Measurements from ENCODE around the gene SYNE4.
"Not testable (repeated sequence)": the region's sequence is repeated elsewhere in the genome, so short reads cannot be mapped to it uniquely, and the experiment has no call there.

SYNE4 gene

GRCh38 chr19:35987571-35987896 is 21.1 kb downstream of the SYNE4 start:
- no peak for DNase-seq

GRCh38 chr19:35986664-35987570 is 21.7 kb downstream of the SYNE4 start:
- no peak for DNase-seq

- no peak for DNase-seq
Observed at GRCh38 chr19:35986111-35986510, 22.5 kb downstream of the SYNE4 start.

GRCh38 chr19:35983177-35983576 is 25.4 kb downstream of the SYNE4 start:
- no peak for DNase-seq

- not testable (repeated sequence) for DNase-seq
Observed at GRCh38 chr19:35980997-35981396, 27.6 kb downstream of the SYNE4 start.

- DNase-seq = no peak
Observed at GRCh38 chr19:35978832-35979365, 29.7 kb downstream of the SYNE4 start.

GRCh38 chr19:35978271-35978670 is 30.3 kb downstream of the SYNE4 start:
- DNase-seq = no peak

- no peak for DNase-seq
Observed at GRCh38 chr19:35977446-35978222, 31.0 kb downstream of the SYNE4 start.

- peak; percentile 14 for DNase-seq
Observed at GRCh38 chr19:35975608-35976214, 32.9 kb downstream of the SYNE4 start.

- DNase-seq = no peak
Observed at GRCh38 chr19:35973487-35973886, 35.1 kb downstream of the SYNE4 start.

GRCh38 chr19:35966771-35967170 is 41.8 kb downstream of the SYNE4 start:
- DNase-seq = no peak

- peak; percentile 36 for DNase-seq
Observed at GRCh38 chr19:35963514-35963913, 45.1 kb downstream of the SYNE4 start.

GRCh38 chr19:35960432-35960972 is 48.1 kb downstream of the SYNE4 start:
- DNase-seq = no peak

GRCh38 chr19:35959968-35960320 is 48.7 kb downstream of the SYNE4 start:
- DNase-seq = no peak

GRCh38 chr19:35959040-35959967 is 49.3 kb downstream of the SYNE4 start:
- DNase-seq = no peak

- no peak for DNase-seq
Observed at GRCh38 chr19:35958660-35959039, 50.0 kb downstream of the SYNE4 start.

GRCh38 chr19:35957411-35957810 is 51.2 kb downstream of the SYNE4 start:
- not testable (repeated sequence) for DNase-seq

GRCh38 chr19:35955881-35956634 is 52.6 kb downstream of the SYNE4 start:
- DNase-seq = no peak

All from kidney glomerular epithelial cell (primary cell).